KOPT-K1 (cell line): ENCODE results near the gene ZP1.
A peak's percentile ranks its signal among the peaks of the same experiment; 100 is the strongest.

ENCODE experiments used
- H3K27ac ChIP-seq: fragments of 200-600 bp; sonication (generic); 2 replicates; pipeline ENCODE4 v1.5.1; 2016; ENCODE audit warnings: antibody characterized with exemption, mild to moderate bottlenecking, low read depth, low read length; ENCODE audit not compliant: poor library complexity, severe bottlenecking
- H3K36me3 ChIP-seq: fragments of 200-600 bp; sonication (generic); 2 replicates; pipeline ENCODE4 v1.5.1; 2017; ENCODE audit warnings: antibody characterized with exemption, mild to moderate bottlenecking, low read length, moderate library complexity; ENCODE audit not compliant: insufficient read depth
- H3K9me3 ChIP-seq: fragments of 200-600 bp; sonication (generic); 2 replicates; pipeline ENCODE4 v1.5.1; 2017; ENCODE audit warnings: antibody characterized with exemption, low read length, mild to moderate bottlenecking; ENCODE audit not compliant: insufficient read depth, poor library complexity, severe bottlenecking

Gene ZP1

DNA sequence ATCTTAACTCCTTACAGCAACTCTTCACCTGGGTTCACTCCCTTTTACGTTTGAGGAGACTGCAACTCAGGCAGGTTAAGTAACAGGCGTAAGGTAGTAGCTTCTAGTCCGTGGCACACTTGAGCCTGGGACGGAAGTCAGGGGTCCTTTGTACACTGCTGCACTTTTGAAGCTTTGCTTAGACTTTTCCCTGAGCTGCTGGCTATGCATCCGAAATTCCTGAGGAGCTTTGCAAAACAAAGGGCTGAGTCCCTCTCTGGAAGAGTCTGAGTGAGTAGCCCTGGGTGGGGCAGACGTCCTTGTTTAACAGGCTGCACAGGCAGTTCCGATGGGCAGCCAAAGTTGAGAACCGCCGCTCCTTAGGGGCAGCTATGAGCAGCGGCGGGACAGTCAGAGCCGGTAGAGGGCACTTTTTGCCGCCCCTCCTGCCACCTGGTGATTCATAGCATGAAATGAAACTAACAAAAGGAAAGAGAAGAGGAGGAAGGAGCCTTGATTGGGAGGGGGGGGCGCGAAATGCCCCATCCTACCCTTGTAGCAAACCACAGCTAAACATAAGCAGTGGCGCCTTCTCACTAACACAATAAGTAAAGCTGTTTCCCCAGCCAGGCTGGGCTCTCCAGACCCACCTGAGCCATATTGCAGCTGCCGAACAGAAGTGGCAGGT is 48.0 kb downstream of the ZP1 start:
- Histone ChIP-seq H3K27ac (peak overlapping the region; percentile 81), H3K36me3 (peaks cover 41% of the 10 kb centered on the region), H3K9me3 (no peaks in the 10 kb centered on the region)

- Histone ChIP-seq H3K36me3 (peaks cover 54% of the 10 kb centered on the region), H3K27ac (no peak overlapping the region), H3K9me3 (no peaks in the 10 kb centered on the region)
These were observed 49.4 kb downstream of the ZP1 start for GRCh38 chr11:60916669-60917206.

DNA sequence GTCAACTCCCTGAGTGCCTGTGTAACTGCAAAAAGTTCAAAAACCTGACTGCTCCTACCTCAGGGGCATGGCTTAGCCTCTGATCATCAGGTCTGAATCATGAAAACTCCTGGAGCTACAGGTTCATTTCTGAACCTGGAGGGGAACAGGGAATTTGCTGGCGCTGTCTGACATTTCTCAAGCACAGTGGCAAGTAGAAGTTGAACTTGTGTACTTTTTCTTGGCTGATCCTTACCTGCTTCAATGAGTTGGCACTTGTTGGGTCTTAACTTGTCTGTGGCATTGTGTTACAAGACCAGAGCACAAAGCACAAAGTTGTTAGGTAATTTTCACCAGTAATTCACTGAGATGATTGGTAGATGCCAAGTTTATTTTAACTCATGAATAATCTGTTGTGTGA is 49.9 kb downstream of the ZP1 start:
- peaks cover 60% of the 10 kb centered on the region for H3K36me3 ChIP-seq
- no peak overlapping the region for H3K27ac ChIP-seq
- no peaks in the 10 kb centered on the region for H3K9me3 ChIP-seq

DNA sequence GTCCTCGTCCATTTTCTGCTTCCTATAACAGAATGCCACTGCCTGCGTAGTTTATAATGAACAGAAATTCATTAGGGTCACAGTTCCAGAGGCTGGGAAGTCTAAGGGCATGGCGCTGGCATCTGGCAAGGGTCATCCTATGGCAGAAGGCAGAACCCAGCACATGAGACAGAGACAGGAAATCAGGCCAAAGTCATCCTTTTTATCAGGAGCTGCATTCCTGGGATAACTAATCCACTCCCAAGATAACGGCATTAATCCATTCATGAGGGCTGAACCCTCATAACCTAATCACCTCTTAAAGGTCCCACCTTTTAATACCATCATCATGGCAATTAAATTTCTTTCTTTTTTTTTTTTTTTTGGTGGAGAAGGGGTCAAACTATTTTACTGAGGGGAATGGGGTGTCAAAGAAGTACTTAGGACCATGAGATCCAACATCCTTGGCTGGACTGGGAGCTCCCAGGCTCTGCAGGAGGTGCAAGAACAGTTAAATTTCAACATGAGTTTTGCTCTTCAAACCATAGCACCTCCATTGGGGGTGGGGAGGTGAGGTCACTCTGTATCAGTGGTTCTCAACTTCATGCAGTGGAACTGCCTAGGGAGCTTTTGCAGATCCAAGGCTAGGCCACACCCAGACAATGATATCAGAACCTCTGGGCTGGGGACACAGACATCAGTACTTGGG is 51.1 kb downstream of the ZP1 start:
- Histone ChIP-seq H3K36me3 (peaks cover 71% of the 10 kb centered on the region), H3K9me3 (no peaks in the 10 kb centered on the region), H3K27ac (no peak overlapping the region)

DNA sequence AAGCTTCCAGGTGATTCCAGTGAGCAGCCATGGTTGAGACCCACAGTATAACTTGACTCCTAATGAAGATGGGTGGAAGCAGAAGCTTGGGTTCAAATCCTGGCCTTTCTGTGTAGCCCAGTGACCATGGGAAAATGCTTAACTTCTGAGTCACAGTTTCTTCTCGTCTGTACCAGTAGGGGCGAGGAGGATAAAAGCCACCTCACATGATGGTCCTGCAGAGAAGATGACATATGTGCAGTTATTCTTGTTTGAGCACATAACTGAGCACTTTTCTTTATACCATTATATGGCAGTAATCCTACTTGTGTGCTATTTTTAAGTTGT is 51.6 kb downstream of the ZP1 start:
- H3K27ac ChIP-seq = no peak overlapping the region
- no peaks in the 10 kb centered on the region for H3K9me3 ChIP-seq
- H3K36me3 ChIP-seq = peaks cover 74% of the 10 kb centered on the region

- no peaks in the 10 kb centered on the region for H3K9me3 ChIP-seq
- H3K36me3 ChIP-seq = peaks cover 74% of the 10 kb centered on the region
- H3K27ac ChIP-seq = no peak overlapping the region
These were observed 52.0 kb downstream of the ZP1 start for GRCh38 chr11:60919320-60919719.

GRCh38 chr11:60919956-60920355 is 52.6 kb downstream of the ZP1 start:
- peaks cover 74% of the 10 kb centered on the region for H3K36me3 ChIP-seq
- no peak overlapping the region for H3K27ac ChIP-seq
- no peaks in the 10 kb centered on the region for H3K9me3 ChIP-seq

GRCh38 chr11:60921259-60921658 is 53.9 kb downstream of the ZP1 start:
- H3K9me3 ChIP-seq = no peaks in the 10 kb centered on the region
- peaks cover 74% of the 10 kb centered on the region for H3K36me3 ChIP-seq
- H3K27ac ChIP-seq = no peak overlapping the region

DNA sequence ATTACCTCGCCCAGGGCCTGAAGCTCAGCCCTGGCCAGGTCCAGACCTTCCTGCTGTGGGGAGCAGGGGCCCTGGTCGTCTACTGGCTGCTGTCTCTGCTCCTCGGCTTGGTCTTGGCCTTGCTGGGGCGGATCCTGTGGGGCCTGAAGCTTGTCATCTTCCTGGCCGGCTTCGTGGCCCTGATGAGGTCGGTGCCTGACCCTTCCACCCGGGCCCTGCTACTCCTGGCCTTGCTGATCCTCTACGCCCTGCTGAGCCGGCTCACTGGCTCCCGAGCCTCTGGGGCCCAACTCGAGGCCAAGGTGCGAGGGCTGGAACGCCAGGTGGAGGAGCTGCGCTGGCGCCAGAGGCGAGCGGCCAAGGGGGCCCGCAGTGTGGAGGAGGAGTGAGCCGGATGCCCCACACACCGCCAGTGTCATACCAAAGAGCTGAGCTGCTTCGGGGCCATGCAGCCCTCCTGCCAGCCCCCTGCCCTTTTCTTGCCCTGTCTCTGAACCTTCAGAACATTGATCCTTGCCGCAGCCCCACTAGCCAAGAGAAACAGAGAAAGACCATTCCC is 54.5 kb downstream of the ZP1 start:
- peaks cover 68% of the 10 kb centered on the region for H3K36me3 ChIP-seq
- H3K9me3 ChIP-seq = no peaks in the 10 kb centered on the region
- no peak overlapping the region for H3K27ac ChIP-seq

GRCh38 chr11:60922906-60923305 is 55.6 kb downstream of the ZP1 start:
- Histone ChIP-seq H3K36me3 (peaks cover 58% of the 10 kb centered on the region), H3K9me3 (no peaks in the 10 kb centered on the region), H3K27ac (no peak overlapping the region)

- H3K36me3 ChIP-seq = peaks cover 54% of the 10 kb centered on the region
- no peak overlapping the region for H3K27ac ChIP-seq
- H3K9me3 ChIP-seq = no peaks in the 10 kb centered on the region
These were observed 56.0 kb downstream of the ZP1 start for GRCh38 chr11:60923326-60923725.

DNA sequence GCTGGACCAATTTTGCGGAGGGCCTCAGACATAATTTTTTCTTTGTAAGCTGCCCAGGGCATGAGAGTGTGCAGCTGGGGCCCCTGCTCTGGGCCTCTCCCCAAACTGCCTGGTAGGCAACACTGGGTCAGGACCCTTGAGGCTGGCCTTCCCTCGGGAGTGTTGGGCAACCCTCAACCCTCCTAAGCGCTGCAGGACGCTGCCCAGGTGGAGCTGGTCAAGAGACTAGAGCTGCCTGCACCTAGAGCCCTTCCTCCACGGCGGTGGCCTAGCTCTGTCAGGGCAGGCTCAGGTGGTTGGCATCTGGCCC is 56.4 kb downstream of the ZP1 start:
- Histone ChIP-seq H3K27ac (no peak overlapping the region), H3K36me3 (peaks cover 49% of the 10 kb centered on the region), H3K9me3 (no peaks in the 10 kb centered on the region)

DNA sequence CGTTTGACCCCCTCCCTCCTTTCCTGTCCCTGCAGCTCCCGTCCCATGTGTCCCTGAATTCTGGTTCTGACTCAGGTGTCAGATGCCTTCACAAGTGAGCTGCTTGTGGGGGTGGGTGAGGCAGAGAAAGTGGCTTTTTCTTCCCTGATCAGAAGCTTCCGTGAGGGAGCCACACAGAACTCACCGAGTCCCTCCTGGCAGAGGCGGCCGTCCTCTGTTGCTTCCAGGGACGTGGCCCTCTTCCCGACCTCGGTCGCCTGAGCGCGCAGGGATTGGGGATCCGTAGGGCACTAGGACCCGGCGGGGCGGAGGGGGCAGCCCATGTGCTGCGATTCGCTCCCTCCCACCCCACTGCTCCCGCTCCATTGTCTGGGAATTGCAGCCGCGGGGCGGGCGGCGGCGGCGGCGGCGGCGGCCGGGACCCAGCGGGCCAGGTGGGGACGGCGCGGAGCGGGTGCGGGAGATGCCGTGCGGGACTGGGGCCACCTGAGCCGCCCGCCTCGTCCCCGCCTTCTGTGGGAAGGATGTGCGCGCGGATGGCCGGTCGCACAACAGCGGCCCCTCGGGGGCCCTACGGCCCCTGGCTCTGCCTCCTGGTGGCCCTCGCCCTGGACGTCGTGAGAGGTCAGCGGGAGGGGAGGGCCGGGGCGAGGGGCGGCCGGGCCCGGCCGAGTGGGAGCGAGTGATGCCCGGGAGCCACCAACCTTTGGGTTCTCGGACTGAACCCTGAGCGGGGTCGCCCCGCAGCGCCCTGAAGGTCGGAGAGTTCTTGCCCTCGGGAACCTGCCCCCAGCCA is 57.0 kb downstream of the ZP1 start, which contains the start of gene TMEM132A:
Gene TMEM132A (plus strand): TSS at position 351 of the 796 bp plus-strand sequence. CDS start 174 bp downstream, at position 525.
- no peaks in the 10 kb centered on the region for H3K9me3 ChIP-seq
- peaks cover 44% of the 10 kb centered on the region for H3K36me3 ChIP-seq
- H3K27ac ChIP-seq = no peak within 1 kb of the TSS
